Fibroblast of lung (primary cell): ENCODE data around the gene BID. TPM values are rescaled to one million over a fixed set of nuclear protein-coding genes. Genes with fewer than 3 reads are reported as not detected.

Experiments used
- DNase-seq, 2 donors: peaks; one replicate each; pipeline versions ENCODE4 v3.0.0 to v3.0.0-alpha.2; 2010; ENCODE audit warnings: low read depth in 2 of 2
- H2AFZ ChIP-seq: 2 replicates; pipeline ENCODE4 v1.5.1; 2012; ENCODE audit warnings: low read length, control low read depth, inconsistent platforms
- H3K27ac ChIP-seq: 2 replicates; pipeline ENCODE4 v1.5.1; 2011; ENCODE audit warnings: low read length, control low read depth; ENCODE audit not compliant: insufficient read depth
- H3K27me3 ChIP-seq: 2 replicates; pipeline ENCODE4 v1.5.1; 2011; ENCODE audit warnings: mild to moderate bottlenecking, low read length; ENCODE audit not compliant: control insufficient read depth, insufficient read depth
- H3K36me3 ChIP-seq: 2 replicates; pipeline ENCODE4 v1.5.1; 2011; ENCODE audit warnings: low read length; ENCODE audit not compliant: control insufficient read depth, insufficient read depth
- H3K4me1 ChIP-seq: 2 replicates; pipeline ENCODE4 v1.5.1; 2011; ENCODE audit warnings: low read length; ENCODE audit not compliant: control insufficient read depth, insufficient read depth; ENCODE audit errors: extremely low read depth
- H3K4me2 ChIP-seq: 2 replicates; pipeline ENCODE4 v1.5.1; 2011; ENCODE audit warnings: low read length, control low read depth; ENCODE audit not compliant: insufficient read depth; ENCODE audit errors: extremely low read depth
- H3K4me3 ChIP-seq, 4 experiments: fragments of 200-600 bp in 1 of 4; sonication (generic) in 1 of 4; replicated peaks in 1 of 4; 2 replicates each; pipeline ENCODE4 v1.5.1; 2011 to 2016; ENCODE audit warnings: low read length in 4 of 4, low read depth in 3 of 4, mild to moderate bottlenecking in 3 of 4, control low read depth in 2 of 4, inconsistent platforms in 1 of 4, mixed read lengths in 1 of 4; ENCODE audit not compliant: insufficient read depth in 1 of 4; ENCODE audit errors: control extremely low read depth in 1 of 4
- H3K79me2 ChIP-seq: 2 replicates; pipeline ENCODE4 v1.5.1; 2012; ENCODE audit warnings: mild to moderate bottlenecking, low read length, inconsistent platforms; ENCODE audit not compliant: control insufficient read depth, insufficient read depth
- H3K9ac ChIP-seq: 2 replicates; pipeline ENCODE4 v1.5.1; 2011; ENCODE audit warnings: mild to moderate bottlenecking, low read length, control low read depth; ENCODE audit not compliant: insufficient read depth
- H3K9me3 ChIP-seq: 2 replicates; pipeline ENCODE4 v1.5.1; 2012; ENCODE audit warnings: low read depth, low read length; ENCODE audit not compliant: control insufficient read depth, insufficient read depth
- H4K20me1 ChIP-seq: 2 replicates; pipeline ENCODE4 v1.5.1; 2011; ENCODE audit warnings: low read length; ENCODE audit not compliant: control insufficient read depth, insufficient read depth; ENCODE audit errors: extremely low read depth
- EZH2 ChIP-seq: IDR thresholded peaks from 2 replicates; pipeline ENCODE4 v1.5.1; 2012; ENCODE audit warnings: low read length, control low read depth, mild to moderate bottlenecking; ENCODE audit errors: missing control alignments
- polyA plus RNA-seq, 2 donors: library from polyadenylated mRNA; depleted of rRNA in 1 of 2; stranded (reverse) in 1 of 2; unstranded in 1 of 2; fragments of >200 nt; gene quantifications; 2 replicates each; pipeline ENCODE4 v1.2.1, GENCODE V29; 2011 to 2012; ENCODE audit warnings: missing spikeins in 1 of 2
- total RNA-seq: library from RNA; depleted of rRNA; stranded (reverse); fragments of >200 nt; gene quantifications from 2 replicates; pipeline ENCODE4 v1.2.1, GENCODE V29; 2014
- TF ChIP-seq, protein P1 (sequence below), 2 donors: IDR thresholded peaks in 1 of 2; conservative IDR thresholded peaks in 1 of 2; 1 replicate in 1 of 2; 2 replicates in 1 of 2; pipeline ENCODE4 v1.5.1; 2011 to 2012; ENCODE audit warnings: low read length in 2 of 2, control low read depth in 1 of 2, inconsistent platforms in 1 of 2, low read depth in 1 of 2, mild to moderate bottlenecking in 1 of 2

The BID gene
- total and polyA plus RNA-seq, 2 donors (not counting 1 experiment from before 2014, with no cell fraction given) = 13.4 to 23.4 TPM

DNA sequence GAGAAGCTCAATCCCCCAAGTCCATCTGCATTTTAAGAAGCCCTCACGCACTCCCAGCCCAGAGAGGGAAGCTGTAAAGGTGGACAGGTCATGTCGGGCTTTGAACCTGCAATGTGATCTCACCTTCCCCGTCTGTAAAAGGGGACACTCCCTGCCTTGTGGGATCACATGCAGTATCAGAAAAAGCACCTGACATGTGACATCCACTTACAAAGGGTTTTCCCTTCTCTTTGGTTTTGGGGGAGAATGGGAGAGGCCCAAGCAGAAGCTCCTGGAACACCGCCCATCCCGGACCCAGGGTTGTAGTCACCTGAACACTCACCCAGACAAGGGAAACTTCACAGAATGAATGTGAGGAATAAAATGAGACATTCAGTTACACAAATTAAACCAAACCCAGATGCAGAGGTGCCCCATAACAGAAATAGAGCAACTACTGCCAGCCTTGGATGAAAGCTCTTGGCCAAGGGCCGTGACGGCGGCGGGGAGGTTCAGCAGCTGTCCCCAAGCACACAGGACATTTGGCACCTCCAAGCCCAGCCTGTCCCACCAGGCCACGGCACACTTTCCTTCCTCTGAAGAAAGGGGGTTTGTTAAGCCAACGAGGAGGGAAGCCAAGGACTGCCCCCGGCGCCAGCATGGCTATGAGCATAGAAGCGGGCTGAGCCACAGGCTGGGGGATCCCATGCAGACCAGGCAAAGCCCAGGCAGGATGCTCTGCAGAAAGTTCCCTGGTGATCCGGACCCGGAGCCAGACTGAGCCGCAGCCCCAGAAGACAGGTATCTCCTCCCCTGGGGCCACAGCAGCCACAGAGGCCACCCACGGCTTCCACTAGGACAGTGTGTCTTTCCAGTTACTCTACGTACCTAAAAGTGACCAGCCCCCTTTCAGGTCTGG, 3.8 kb downstream of the BID start:
- Histone ChIP-seq H3K79me2 (no peaks in the 10 kb centered on the region), H3K9ac (no peak overlapping the region), H3K4me1 (peaks cover 11% of the 10 kb centered on the region), H2AFZ (no peak overlapping the region), H4K20me1 (no peaks in the 10 kb centered on the region), H3K4me3 (no peak overlapping the region), H3K36me3 (no peaks in the 10 kb centered on the region), H3K27ac (no peak overlapping the region), H3K9me3 (no peaks in the 10 kb centered on the region), H3K4me2 (no peak overlapping the region), H3K27me3 (no peaks in the 10 kb centered on the region)
- DNase-seq = no peak
- no peak for TF ChIP-seq EZH2

DNA sequence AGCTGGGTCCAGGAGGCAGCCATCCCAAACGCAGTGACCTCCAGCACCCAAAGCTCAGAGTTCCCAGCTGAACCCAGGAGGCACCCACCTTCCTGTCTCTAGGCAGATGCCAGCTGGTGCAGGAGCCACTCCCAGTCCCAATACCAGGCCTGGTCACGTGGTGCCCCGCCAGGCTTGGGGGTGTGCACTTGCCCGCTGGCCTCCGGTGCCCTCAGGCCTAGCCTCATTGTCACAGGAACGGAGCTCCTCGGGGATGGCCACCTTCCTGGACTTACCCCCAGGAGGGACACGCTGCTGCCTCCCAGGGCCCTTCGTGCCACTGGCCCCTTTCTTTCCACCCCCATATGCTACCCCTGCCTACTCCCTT, 4.6 kb downstream of the BID start:
- Histone ChIP-seq H3K27ac (no peak overlapping the region), H3K36me3 (no peaks in the 10 kb centered on the region), H3K4me2 (no peak overlapping the region), H3K4me1 (peaks cover 11% of the 10 kb centered on the region), H3K27me3 (no peaks in the 10 kb centered on the region), H3K9ac (no peak overlapping the region), H4K20me1 (no peaks in the 10 kb centered on the region), H3K9me3 (no peaks in the 10 kb centered on the region), H3K4me3 (no peak overlapping the region), H3K79me2 (no peaks in the 10 kb centered on the region), H2AFZ (no peak overlapping the region)
- no peak for TF ChIP-seq EZH2
- TF ChIP-seq, protein P1, sequence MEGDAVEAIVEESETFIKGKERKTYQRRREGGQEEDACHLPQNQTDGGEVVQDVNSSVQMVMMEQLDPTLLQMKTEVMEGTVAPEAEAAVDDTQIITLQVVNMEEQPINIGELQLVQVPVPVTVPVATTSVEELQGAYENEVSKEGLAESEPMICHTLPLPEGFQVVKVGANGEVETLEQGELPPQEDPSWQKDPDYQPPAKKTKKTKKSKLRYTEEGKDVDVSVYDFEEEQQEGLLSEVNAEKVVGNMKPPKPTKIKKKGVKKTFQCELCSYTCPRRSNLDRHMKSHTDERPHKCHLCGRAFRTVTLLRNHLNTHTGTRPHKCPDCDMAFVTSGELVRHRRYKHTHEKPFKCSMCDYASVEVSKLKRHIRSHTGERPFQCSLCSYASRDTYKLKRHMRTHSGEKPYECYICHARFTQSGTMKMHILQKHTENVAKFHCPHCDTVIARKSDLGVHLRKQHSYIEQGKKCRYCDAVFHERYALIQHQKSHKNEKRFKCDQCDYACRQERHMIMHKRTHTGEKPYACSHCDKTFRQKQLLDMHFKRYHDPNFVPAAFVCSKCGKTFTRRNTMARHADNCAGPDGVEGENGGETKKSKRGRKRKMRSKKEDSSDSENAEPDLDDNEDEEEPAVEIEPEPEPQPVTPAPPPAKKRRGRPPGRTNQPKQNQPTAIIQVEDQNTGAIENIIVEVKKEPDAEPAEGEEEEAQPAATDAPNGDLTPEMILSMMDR (conservative IDR thresholded peaks at IDR 0.05 in 1 of 2, IDR thresholded peaks at IDR 0.05 in 1 of 2; ENCODE audit: low read depth in 1 of 2, low read length in 2 of 2) = no peak
- DNase-seq = no peak

DNA sequence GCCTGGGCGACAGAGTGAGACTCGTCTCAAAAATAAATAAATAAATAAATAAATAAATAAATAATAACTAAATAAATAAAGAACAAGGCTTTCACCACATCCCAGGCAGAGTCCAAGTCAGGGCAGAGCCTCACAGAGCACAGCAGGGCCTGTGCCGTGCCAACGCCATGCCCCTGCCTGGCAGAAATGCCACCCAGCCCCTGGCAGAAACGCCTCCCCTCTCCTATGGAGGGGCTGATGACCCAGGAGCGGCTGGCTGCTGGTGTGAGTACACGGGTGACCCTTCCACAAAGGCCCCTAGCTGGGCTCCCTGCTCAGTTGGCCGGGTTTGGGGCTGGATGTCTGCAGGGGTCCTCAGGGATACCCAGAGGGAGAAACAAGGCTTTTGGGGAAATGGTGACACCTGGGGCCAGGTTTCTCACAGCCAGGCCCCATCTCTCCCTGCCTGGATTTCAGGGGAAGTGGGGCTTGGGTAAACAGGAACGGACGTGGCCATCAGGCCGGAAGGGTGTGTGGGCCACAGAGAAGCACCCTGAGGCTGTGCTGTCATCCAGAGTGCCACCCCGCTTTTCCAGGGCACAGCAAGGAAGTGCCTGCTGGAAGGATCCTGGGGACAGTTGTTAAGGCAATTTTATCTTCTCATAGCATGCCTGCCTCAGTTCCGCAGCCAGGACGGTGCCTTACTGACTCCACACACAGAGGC, 5.1 kb downstream of the BID start:
- DNase-seq = no peak
- no peak for TF ChIP-seq EZH2
- TF ChIP-seq, protein P1 (conservative IDR thresholded peaks at IDR 0.05 in 1 of 2, IDR thresholded peaks at IDR 0.05 in 1 of 2; ENCODE audit: low read depth in 1 of 2, low read length in 2 of 2) = no peak
- no peak overlapping the region for H3K4me3 ChIP-seq
- no peak overlapping the region for H3K9ac ChIP-seq
- no peaks in the 10 kb centered on the region for H3K9me3 ChIP-seq
- no peaks in the 10 kb centered on the region for H3K36me3 ChIP-seq
- no peak overlapping the region for H2AFZ ChIP-seq
- H3K27ac ChIP-seq = no peak overlapping the region
- peaks cover 11% of the 10 kb centered on the region for H3K4me1 ChIP-seq
- no peaks in the 10 kb centered on the region for H3K27me3 ChIP-seq
- H3K4me2 ChIP-seq = no peak overlapping the region
- no peaks in the 10 kb centered on the region for H3K79me2 ChIP-seq
- H4K20me1 ChIP-seq = no peaks in the 10 kb centered on the region
